ENCODE measurements around the gene PLAGL2.

Gene PLAGL2

DNA sequence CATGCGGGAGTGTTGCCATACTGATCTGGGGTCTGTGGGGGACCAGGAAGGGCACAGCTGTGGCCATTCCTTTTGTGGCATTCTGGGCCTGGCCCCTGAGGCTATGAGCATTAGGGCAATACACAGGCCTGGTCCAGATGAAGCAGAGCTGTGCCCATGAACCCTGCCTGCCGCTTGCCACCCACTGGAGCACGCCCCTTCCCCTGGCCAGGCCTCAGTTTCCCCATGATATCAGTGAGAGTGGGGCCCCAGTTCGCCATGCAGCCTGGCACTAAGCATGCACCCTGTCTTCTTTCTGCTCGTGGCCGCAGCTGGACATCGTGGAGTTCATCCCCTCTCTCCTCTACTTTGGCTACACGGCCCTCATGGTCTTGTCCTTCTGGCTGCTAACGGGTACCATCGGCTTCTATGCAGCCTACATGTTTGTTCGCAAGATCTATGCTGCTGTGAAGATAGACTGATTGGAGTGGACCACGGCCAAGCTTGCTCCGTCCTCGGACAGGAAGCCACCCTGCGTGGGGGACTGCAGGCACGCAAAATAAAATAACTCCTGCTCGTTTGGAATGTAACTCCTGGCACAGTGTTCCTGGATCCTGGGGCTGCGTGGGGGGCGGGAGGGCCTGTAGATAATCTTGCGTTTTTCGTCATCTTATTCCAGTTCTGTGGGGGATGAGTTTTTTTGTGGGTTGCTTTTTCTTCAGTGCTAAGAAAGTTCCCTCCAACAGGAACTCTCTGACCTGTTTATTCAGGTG is 42.4 kb downstream of the PLAGL2 start:
- DNase-seq (ENCODE audit: low read depth), result peak; percentile 94
- H3K4me3 ChIP-seq (replicated peaks; ENCODE audit: low read depth, low read length), result no peak overlapping the region
- TF ChIP-seq, protein P1, sequence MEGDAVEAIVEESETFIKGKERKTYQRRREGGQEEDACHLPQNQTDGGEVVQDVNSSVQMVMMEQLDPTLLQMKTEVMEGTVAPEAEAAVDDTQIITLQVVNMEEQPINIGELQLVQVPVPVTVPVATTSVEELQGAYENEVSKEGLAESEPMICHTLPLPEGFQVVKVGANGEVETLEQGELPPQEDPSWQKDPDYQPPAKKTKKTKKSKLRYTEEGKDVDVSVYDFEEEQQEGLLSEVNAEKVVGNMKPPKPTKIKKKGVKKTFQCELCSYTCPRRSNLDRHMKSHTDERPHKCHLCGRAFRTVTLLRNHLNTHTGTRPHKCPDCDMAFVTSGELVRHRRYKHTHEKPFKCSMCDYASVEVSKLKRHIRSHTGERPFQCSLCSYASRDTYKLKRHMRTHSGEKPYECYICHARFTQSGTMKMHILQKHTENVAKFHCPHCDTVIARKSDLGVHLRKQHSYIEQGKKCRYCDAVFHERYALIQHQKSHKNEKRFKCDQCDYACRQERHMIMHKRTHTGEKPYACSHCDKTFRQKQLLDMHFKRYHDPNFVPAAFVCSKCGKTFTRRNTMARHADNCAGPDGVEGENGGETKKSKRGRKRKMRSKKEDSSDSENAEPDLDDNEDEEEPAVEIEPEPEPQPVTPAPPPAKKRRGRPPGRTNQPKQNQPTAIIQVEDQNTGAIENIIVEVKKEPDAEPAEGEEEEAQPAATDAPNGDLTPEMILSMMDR (IDR thresholded peaks at IDR 0.05; ENCODE audit: low read length, missing control alignments), result no peak

DNA sequence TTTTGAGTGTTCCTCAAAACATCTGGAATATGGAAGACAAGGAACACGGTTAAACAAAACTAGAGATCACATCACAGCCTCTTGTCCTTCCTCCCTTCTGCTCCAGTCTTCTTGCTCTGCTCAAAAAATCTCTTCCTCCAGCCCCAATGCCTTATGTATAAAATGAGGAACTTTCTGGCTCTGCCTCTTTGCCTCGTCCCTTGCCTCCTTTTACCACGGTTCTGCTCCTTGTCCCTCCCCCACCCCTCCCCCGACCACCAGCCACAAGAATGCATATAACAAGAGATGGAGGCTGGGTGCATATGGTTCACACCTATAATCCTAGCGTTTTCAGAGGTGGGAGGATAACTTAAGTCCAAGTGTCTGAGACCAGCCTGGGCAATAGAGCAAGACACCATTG is 43.6 kb downstream of the PLAGL2 start:
- no peak overlapping the region for H3K4me3 ChIP-seq (replicated peaks; ENCODE audit: low read depth, low read length)
- no peak for DNase-seq (ENCODE audit: low read depth)
- TF ChIP-seq, protein P1 (IDR thresholded peaks at IDR 0.05; ENCODE audit: low read length, missing control alignments), result no peak

DNA sequence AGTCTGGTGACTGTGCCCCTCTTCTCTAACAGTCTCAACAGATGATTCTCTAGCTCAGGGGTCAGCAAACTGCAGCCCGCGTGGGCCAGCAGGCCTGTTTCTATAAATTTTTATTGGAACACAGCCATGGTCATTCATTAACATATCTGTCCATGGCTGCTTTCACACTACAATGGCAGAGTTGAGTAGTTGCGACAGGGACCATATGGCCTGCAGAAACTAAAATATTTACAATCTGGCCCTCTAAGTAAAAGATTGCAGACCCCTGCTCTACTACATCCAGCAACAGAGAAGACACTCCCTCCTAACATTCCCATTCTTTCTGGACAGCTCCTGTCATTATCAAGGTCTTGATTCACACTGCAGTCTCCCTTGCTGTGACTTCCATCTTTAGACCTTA is 45.2 kb downstream of the PLAGL2 start:
- no peak for DNase-seq (ENCODE audit: low read depth)
- TF ChIP-seq, protein P1 (IDR thresholded peaks at IDR 0.05; ENCODE audit: low read length, missing control alignments), result no peak
- no peak overlapping the region for H3K4me3 ChIP-seq (replicated peaks; ENCODE audit: low read depth, low read length)

DNA sequence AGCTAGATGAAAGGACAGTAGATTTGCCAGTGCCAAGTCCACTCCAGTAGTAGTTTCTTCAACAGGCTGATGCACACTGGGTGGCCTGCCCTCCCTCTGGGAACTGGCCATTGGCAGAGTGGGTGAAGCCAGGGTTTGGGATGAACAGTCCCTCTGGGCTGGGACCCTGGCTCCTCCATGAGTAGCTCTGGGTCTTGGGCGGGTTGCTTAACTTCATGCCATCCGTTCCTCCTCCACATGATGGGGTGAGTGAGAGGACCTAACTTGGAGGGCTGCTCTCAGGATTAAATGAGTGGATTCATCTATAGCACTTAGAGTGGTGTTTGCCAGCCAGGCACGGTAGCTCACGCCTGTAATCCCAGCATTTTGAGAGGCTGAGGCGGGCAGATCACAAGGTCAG is 47.2 kb downstream of the PLAGL2 start:
- TF ChIP-seq, protein P1 (IDR thresholded peaks at IDR 0.05; ENCODE audit: low read length, missing control alignments), result no peak
- DNase-seq (ENCODE audit: low read depth), result no peak
- H3K4me3 ChIP-seq (replicated peaks; ENCODE audit: low read depth, low read length), result no peak overlapping the region

DNA sequence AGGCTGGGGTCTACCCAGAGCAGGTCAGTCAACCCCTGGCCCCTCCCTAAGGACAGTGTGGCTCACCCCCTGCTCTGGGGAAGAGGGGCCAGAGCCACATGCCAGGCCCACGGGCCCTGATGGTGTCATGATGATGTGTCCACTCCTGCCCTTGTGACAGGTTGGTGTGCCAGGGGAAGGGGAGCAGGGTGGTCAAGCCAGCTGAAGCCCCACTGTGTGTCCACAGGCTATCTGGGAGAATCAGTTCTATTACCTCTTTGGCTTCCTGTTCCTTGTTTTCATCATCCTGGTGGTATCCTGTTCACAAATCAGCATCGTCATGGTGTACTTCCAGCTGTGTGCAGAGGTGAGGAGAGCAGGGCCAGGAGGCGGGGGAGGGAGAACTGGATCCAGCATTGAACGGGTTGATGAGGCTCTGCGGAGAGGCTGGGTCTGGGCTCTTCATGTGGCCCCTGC is 47.7 kb downstream of the PLAGL2 start:
- TF ChIP-seq, protein P1 (IDR thresholded peaks at IDR 0.05; ENCODE audit: low read length, missing control alignments), result no peak
- no peak overlapping the region for H3K4me3 ChIP-seq (replicated peaks; ENCODE audit: low read depth, low read length)
- no peak for DNase-seq (ENCODE audit: low read depth)

DNA sequence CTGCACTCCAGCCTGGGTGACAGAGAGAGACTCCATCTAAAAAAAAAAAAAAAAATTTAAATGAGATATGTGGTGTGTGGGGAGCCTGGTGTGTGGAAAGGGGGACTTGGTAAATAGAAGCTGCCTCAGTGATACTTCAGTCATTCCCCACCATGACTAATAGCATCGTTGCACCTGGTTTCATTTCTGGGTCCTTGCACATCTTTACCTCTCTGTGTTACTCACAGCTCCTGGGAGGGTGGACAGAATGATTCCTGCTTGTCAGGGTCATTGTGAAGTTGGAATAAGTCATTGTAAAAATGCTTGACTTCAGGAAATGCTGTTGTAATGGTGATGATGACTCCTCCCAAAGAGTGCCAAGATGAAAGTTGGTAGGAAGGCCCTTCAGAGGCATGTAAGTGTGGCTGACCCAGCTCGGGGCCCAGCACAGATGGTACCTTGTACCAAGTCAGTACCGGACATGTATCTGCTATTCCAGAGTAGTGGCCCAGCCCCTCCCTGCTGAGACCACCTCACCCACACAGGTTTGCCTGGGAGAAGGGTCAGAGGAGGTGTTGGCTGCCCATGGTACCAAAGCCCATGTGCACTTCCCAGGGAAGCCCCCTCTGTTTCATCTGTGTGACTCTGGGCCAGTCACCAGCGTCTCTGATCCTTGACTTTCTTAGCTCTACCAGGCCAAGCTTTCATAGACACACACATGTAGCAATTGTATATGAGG is 48.4 kb downstream of the PLAGL2 start:
- TF ChIP-seq, protein P1 (IDR thresholded peaks at IDR 0.05; ENCODE audit: low read length, missing control alignments), result no peak
- H3K4me3 ChIP-seq (replicated peaks; ENCODE audit: low read depth, low read length), result no peak overlapping the region
- DNase-seq (ENCODE audit: low read depth), result peak; percentile 9

All from fibroblast of pulmonary artery (primary cell).